ENCODE results near the gene HAPLN3.

DNA sequence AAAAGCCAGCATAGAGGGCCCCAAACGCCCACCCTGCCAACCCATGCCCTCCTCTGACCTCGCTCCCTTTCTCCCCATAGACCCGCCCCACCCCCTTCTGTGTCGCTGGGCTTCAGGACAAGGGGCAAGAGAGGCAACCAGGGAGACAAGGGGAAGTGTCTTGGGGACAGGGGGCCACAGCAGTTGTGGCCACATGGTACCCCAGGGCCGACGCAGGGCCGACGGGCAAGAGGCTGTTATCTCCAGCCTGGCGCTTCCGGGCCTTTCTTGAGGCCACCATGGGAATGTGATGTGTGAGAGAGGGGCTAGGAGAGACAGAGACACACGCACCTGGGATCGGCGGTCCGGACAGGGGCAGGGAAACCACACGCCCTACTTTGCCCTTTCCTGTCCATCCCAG, 3.4 kb upstream of the HAPLN3 start:
- TF ChIP-seq, protein P1, sequence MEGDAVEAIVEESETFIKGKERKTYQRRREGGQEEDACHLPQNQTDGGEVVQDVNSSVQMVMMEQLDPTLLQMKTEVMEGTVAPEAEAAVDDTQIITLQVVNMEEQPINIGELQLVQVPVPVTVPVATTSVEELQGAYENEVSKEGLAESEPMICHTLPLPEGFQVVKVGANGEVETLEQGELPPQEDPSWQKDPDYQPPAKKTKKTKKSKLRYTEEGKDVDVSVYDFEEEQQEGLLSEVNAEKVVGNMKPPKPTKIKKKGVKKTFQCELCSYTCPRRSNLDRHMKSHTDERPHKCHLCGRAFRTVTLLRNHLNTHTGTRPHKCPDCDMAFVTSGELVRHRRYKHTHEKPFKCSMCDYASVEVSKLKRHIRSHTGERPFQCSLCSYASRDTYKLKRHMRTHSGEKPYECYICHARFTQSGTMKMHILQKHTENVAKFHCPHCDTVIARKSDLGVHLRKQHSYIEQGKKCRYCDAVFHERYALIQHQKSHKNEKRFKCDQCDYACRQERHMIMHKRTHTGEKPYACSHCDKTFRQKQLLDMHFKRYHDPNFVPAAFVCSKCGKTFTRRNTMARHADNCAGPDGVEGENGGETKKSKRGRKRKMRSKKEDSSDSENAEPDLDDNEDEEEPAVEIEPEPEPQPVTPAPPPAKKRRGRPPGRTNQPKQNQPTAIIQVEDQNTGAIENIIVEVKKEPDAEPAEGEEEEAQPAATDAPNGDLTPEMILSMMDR (IDR thresholded peaks at IDR 0.05) = no peak
- TF ChIP-seq POLR2A (IDR thresholded peaks at IDR 0.05) = no peak
- TF ChIP-seq POLR2AphosphoS5 (IDR thresholded peaks at IDR 0.05) = no peak
